BJ (cell line): ENCODE measurements around the gene TMEM18. TPM values are rescaled to one million over a fixed set of nuclear protein-coding genes. Genes with fewer than 3 reads are reported as not detected.

Experiments used
- CTCF ChIA-PET: fragments of 350-600 bp; formaldehyde crosslinking; extraction: SDS; loops from one replicate; lab custom pipeline; 2021; ENCODE audit warnings: antibody characterized with exemption, inconsistent platforms; lab: Yijun Ruan, JAX
- POLR2A ChIA-PET: fragments of 300-600 bp; sonication (Branson Sonifier 250); formaldehyde crosslinking; extraction: SDS; loops from one replicate; lab custom pipeline; 2021; ENCODE audit warnings: antibody characterized with exemption; lab: Charles Lee
- DNase-seq: peaks from one replicate; pipeline ENCODE4 v3.0.0-alpha.2; 2011; ENCODE audit warnings: low read depth
- H3K27me3 ChIP-seq: 2 replicates; pipeline ENCODE4 v1.6.0; 2011; ENCODE audit warnings: low read length; ENCODE audit not compliant: control insufficient read depth, insufficient read depth
- H3K36me3 ChIP-seq: 2 replicates; pipeline ENCODE4 v1.5.1; 2011; ENCODE audit warnings: low read length; ENCODE audit not compliant: control insufficient read depth, insufficient read depth
- H3K4me3 ChIP-seq: 2 replicates; pipeline ENCODE4 v1.5.1; 2011; ENCODE audit warnings: low read depth, mild to moderate bottlenecking, control low read depth, low read length
- CTCF ChIP-seq: IDR thresholded peaks from 2 replicates; pipeline ENCODE4 v1.5.1; 2011; ENCODE audit warnings: low read depth, mild to moderate bottlenecking, control low read depth, inconsistent platforms, low read length, moderate library complexity; ENCODE audit not compliant: insufficient read depth
- polyA plus RNA-seq: library from polyadenylated mRNA; depleted of rRNA; stranded (reverse); fragments of >200 nt; gene quantifications from 2 replicates; pipeline ENCODE4 v1.2.3, GENCODE V29; 2011

The TMEM18 gene
- polyA plus RNA-seq, 1 experiment, result 17.9 TPM

GRCh38 chr2:631741-632140 lies 45.5 kb downstream of the TMEM18 start:
- Histone ChIP-seq H3K36me3 (no peaks in the 10 kb centered on the region), H3K27me3 (no peaks in the 10 kb centered on the region), H3K4me3 (no peak overlapping the region)
- CTCF ChIA-PET, result no interaction called here
- DNase-seq, result no peak
- no peak for TF ChIP-seq CTCF
- POLR2A ChIA-PET, result no interaction called here

- DNase-seq, result no peak
- CTCF ChIA-PET, result interaction anchor here (0.7 kb wide), 1 partner anchor 12 kb away, joined by 3 read pairs; no protein-coding TSS in a partner anchor
Measured at GRCh38 chr2:630451-631320, 46.5 kb downstream of the TMEM18 start.

GRCh38 chr2:629961-630360 lies 47.2 kb downstream of the TMEM18 start:
- no peak for DNase-seq
- Histone ChIP-seq H3K27me3 (no peaks in the 10 kb centered on the region), H3K4me3 (no peak overlapping the region), H3K36me3 (no peaks in the 10 kb centered on the region)
- no peak for TF ChIP-seq CTCF
- POLR2A ChIA-PET, result no interaction called here
- CTCF ChIA-PET, result interaction anchor here (0.7 kb wide), 1 partner anchor 11 kb away, joined by 3 read pairs; no protein-coding TSS in a partner anchor

More at GRCh38 chr2:630451-631320, 46.5 kb downstream of the TMEM18 start:
- TF ChIP-seq CTCF, result no peak
- no peaks in the 10 kb centered on the region for H3K36me3 ChIP-seq
- POLR2A ChIA-PET, result no interaction called here
- no peaks in the 10 kb centered on the region for H3K27me3 ChIP-seq
- H3K4me3 ChIP-seq, result no peak overlapping the region

GRCh38 chr2:628651-629050 lies 48.6 kb downstream of the TMEM18 start:
- no peaks in the 10 kb centered on the region for H3K36me3 ChIP-seq
- CTCF ChIA-PET, result interaction anchor here (0.9 kb wide), 1 partner anchor 17 kb away, joined by 3 read pairs; no protein-coding TSS in a partner anchor
- no peak for DNase-seq
- H3K27me3 ChIP-seq, result no peaks in the 10 kb centered on the region
- POLR2A ChIA-PET, result no interaction called here
- TF ChIP-seq CTCF, result no peak
- H3K4me3 ChIP-seq, result no peak overlapping the region

GRCh38 chr2:627926-628560 lies 49.2 kb downstream of the TMEM18 start:
- H3K36me3 ChIP-seq, result no peaks in the 10 kb centered on the region
- ChIA-PET CTCF (no interaction called here), POLR2A (no interaction called here)
- no peak for DNase-seq
- no peaks in the 10 kb centered on the region for H3K27me3 ChIP-seq
- H3K4me3 ChIP-seq, result no peak overlapping the region
- TF ChIP-seq CTCF, result no peak
